CD14-positive monocyte (primary cell): ENCODE measurements around the gene IL17C. TPM values are rescaled to one million over a fixed set of nuclear protein-coding genes. Genes with fewer than 3 reads are reported as not detected.
A peak's percentile ranks its signal among the peaks of the same experiment; 100 is the strongest.

Experiments used
- DNase-seq, 3 donors: peaks; one replicate each; pipeline ENCODE4 v3.0.0-alpha.2; 2011 to 2022
- H2AFZ ChIP-seq: 2 replicates; pipeline ENCODE4 v1.6.0; 2012; ENCODE audit warnings: mild to moderate bottlenecking, low read depth, low read length, inconsistent platforms; ENCODE audit not compliant: insufficient read depth, poor library complexity, severe bottlenecking
- H3K27ac ChIP-seq, 2 donors: 1 replicate in 1 of 2; 2 replicates in 1 of 2; pipeline ENCODE4 v1.5.1; 2012 to 2013; ENCODE audit warnings: low read length in 2 of 2, control low read depth in 1 of 2, inconsistent platforms in 1 of 2, low read depth in 1 of 2, mild to moderate bottlenecking in 1 of 2
- H3K27me3 ChIP-seq, 2 donors: one replicate each; pipeline versions ENCODE4 v1.6.0 to v1.6.1; 2011 to 2013; ENCODE audit warnings: low read length in 2 of 2; ENCODE audit not compliant: control insufficient read depth in 2 of 2, insufficient read depth in 2 of 2
- H3K36me3 ChIP-seq, 2 donors: replicated peaks in 1 of 2; 1 replicate in 1 of 2; 2 replicates in 1 of 2; pipeline versions ENCODE4 v1.5.1 to v1.6.1; 2012 to 2013; ENCODE audit warnings: low read length in 2 of 2, control low read depth in 1 of 2, inconsistent platforms in 1 of 2, mild to moderate bottlenecking in 1 of 2; ENCODE audit not compliant: insufficient read depth in 2 of 2, control insufficient read depth in 1 of 2
- H3K4me1 ChIP-seq, 2 donors: 1 replicate in 1 of 2; 2 replicates in 1 of 2; pipeline versions ENCODE4 v1.5.1 to v1.6.1; 2012 to 2013; ENCODE audit warnings: low read length in 2 of 2, control low read depth in 1 of 2, inconsistent platforms in 1 of 2, mild to moderate bottlenecking in 1 of 2, moderate library complexity in 1 of 2; ENCODE audit not compliant: insufficient read depth in 2 of 2, control insufficient read depth in 1 of 2
- H3K4me2 ChIP-seq: replicated peaks from 2 replicates; pipeline ENCODE3; 2012; ENCODE audit warnings: low read length, moderate library complexity, mild to moderate bottlenecking; ENCODE audit not compliant: poor library complexity, severe bottlenecking; ENCODE audit errors: extremely low read depth
- H3K4me3 ChIP-seq, 3 experiments: fragments of 200-600 bp in 1 of 3; sonication (generic) in 1 of 3; replicated peaks in 1 of 3; 1 replicate in 2 of 3; 2 replicates in 1 of 3; pipeline ENCODE4 v1.5.1; 2011 to 2013; ENCODE audit warnings: low read length in 3 of 3, mild to moderate bottlenecking in 3 of 3, control low read depth in 2 of 3, low read depth in 2 of 3, inconsistent platforms in 1 of 3, moderate library complexity in 1 of 3
- H3K79me2 ChIP-seq: 2 replicates; pipeline ENCODE4 v1.6.0; 2012; ENCODE audit warnings: mild to moderate bottlenecking, control low read depth, inconsistent platforms, low read length, moderate library complexity; ENCODE audit not compliant: insufficient read depth
- H3K9ac ChIP-seq: 2 replicates; pipeline ENCODE4 v1.6.0; 2017; ENCODE audit warnings: low read length, mild to moderate bottlenecking; ENCODE audit not compliant: insufficient read depth, poor library complexity, severe bottlenecking
- H3K9me3 ChIP-seq, 2 donors: replicated peaks in 1 of 2; 1 replicate in 1 of 2; 2 replicates in 1 of 2; pipeline versions ENCODE4 v1.5.1 to v1.6.1; 2012 to 2013; ENCODE audit warnings: low read length in 2 of 2, control low read depth in 1 of 2; ENCODE audit not compliant: control insufficient read depth in 1 of 2, insufficient read depth in 1 of 2
- H4K20me1 ChIP-seq: 2 replicates; pipeline ENCODE4 v1.6.0; 2012; ENCODE audit warnings: mild to moderate bottlenecking, low read length, control low read depth, moderate library complexity; ENCODE audit not compliant: insufficient read depth
- H3K27ac Mint-ChIP-seq, 7 donors: one replicate each; pipeline ENCODE4 v1.8.0; 2020; ENCODE audit warnings: mild to moderate bottlenecking in 7 of 7, mixed read lengths in 7 of 7, moderate library complexity in 6 of 7, inconsistent platforms in 2 of 7
- H3K27me3 Mint-ChIP-seq, 3 donors: one replicate each; pipeline ENCODE4 v1.8.0; 2021 to 2022; ENCODE audit warnings: low read depth in 3 of 3, mild to moderate bottlenecking in 3 of 3, mixed read lengths in 3 of 3, moderate library complexity in 3 of 3, inconsistent platforms in 1 of 3
- H3K36me3 Mint-ChIP-seq, 2 donors: one replicate each; pipeline ENCODE4 v1.8.0; 2020; ENCODE audit warnings: mixed read lengths in 2 of 2, inconsistent platforms in 1 of 2, mild to moderate bottlenecking in 1 of 2
- H3K4me1 Mint-ChIP-seq: one replicate; pipeline ENCODE4 v1.8.0; 2020; ENCODE audit warnings: mild to moderate bottlenecking, mixed read lengths
- H3K4me3 Mint-ChIP-seq, 2 donors: one replicate each; pipeline ENCODE4 v1.8.0; 2020; ENCODE audit warnings: mild to moderate bottlenecking in 2 of 2, mixed read lengths in 2 of 2, moderate library complexity in 1 of 2
- H3K9me3 Mint-ChIP-seq, 7 donors: one replicate each; pipeline ENCODE4 v1.8.0; 2020 to 2022; ENCODE audit warnings: mixed read lengths in 7 of 7, mild to moderate bottlenecking in 6 of 7, moderate library complexity in 6 of 7, inconsistent platforms in 2 of 7
- WGBS: methylation state at CpG from one replicate; pipeline ENCODE4 v1.1.5; 2013; ENCODE audit warnings: missing lambda C conversion rate; ENCODE audit not compliant: insufficient coverage; 5-methylcytosine and 5-hydroxymethylcytosine counted together
- intact Hi-C, 2 donors: fragments of 100-400 bp; cut with micrococcal nuclease; formaldehyde crosslinking; loops; one replicate each; pipeline versions ENCODE4 v1.15.0 to v1.15.1; 2023
- polyA plus RNA-seq, 3 donors: library from polyadenylated mRNA; depleted of rRNA in 1 of 3; unstranded in 2 of 3; stranded (reverse) in 1 of 3; fragments of 300-500 nt in 2 of 3; fragments of >200 nt in 1 of 3; fragmentation: Illumina TruSeq in 2 of 3; gene quantifications; 1 replicate in 2 of 3; 2 replicates in 1 of 3; pipeline ENCODE4 v1.2.3, GENCODE V29; 2012 to 2021
- TF ChIP-seq, protein P1 (sequence below): fragments of 200-600 bp; IDR thresholded peaks from one replicate; pipeline ENCODE4 v1.8.0; 2022; ENCODE audit warnings: antibody characterized with exemption, mild to moderate bottlenecking

IL17C gene
- polyA plus RNA-seq, 3 donors, result 0.08 TPM; not detected in 2

DNA sequence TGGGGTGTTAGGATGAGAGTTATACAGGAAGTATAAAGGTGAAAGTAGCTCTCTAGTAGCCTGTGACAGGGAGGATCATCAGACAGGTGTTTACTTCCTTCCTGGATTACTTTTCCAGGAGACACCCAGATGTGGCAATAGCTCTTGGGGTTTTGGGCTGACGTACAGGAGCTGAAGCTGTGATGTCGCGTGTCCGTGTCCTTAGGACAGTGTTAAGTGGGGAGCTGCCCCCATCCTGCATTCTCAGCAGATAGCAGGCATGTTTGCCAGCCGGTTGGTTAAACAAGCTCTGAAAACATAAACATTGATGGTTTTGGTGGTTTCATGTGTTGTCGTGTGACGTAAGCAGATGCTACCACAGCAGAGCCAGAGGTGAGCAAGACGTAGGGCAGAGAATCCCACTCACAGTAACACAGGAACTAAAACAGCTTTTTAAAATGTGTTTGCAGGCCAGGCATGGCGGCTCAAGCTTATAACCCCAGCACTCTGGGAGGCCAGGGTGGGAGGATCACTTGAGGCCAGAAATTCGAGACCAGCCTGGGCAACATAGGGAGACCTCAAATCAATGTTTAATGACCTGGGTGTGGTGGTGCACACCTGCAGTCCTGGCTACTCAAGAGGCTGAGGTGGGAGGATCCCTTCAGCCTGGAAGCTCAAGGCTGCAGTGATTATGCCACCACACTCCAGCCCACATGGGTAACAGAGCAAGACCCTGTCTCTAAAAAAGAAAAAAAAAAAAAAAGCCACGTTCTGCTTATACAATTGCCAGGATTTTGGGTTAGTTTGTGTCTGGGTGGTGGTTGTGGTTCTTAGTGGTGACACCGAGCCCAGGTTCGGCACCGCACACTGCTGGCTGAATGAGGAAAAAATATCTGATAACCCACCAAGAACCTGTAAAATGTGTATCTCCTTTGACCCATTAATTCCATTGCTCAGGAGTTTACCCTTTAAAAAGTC lies 18.2 kb upstream of the IL17C start:
- Histone ChIP-seq H2AFZ (no peak overlapping the region), H3K4me2 (no peak overlapping the region), H3K27me3 (no peaks in the 10 kb centered on the region), H3K36me3 (peaks cover 80 to 92% of the 10 kb centered on the region in 2 donors), H4K20me1 (peaks cover 66% of the 10 kb centered on the region), H3K79me2 (peaks cover 20% of the 10 kb centered on the region), H3K9me3 (no peaks in the 10 kb centered on the region), H3K4me1 (no peaks in the 10 kb centered on the region), H3K27ac (no peak overlapping the region), H3K4me3 (no peak overlapping the region), H3K9ac (no peak overlapping the region)
- H3K27ac Mint-ChIP-seq, result peak overlapping the region in 1 of 7 donors; percentile 57
- TF ChIP-seq, protein P1, sequence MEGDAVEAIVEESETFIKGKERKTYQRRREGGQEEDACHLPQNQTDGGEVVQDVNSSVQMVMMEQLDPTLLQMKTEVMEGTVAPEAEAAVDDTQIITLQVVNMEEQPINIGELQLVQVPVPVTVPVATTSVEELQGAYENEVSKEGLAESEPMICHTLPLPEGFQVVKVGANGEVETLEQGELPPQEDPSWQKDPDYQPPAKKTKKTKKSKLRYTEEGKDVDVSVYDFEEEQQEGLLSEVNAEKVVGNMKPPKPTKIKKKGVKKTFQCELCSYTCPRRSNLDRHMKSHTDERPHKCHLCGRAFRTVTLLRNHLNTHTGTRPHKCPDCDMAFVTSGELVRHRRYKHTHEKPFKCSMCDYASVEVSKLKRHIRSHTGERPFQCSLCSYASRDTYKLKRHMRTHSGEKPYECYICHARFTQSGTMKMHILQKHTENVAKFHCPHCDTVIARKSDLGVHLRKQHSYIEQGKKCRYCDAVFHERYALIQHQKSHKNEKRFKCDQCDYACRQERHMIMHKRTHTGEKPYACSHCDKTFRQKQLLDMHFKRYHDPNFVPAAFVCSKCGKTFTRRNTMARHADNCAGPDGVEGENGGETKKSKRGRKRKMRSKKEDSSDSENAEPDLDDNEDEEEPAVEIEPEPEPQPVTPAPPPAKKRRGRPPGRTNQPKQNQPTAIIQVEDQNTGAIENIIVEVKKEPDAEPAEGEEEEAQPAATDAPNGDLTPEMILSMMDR, result no peak
- DNase-seq, result no peak
- no peaks in the 10 kb centered on the region for H3K4me1 Mint-ChIP-seq
- no peaks in the 10 kb centered on the region for H3K27me3 Mint-ChIP-seq
- peaks cover 73 to 90% of the 10 kb centered on the region in 2 donors for H3K36me3 Mint-ChIP-seq
- 98% methylated on average over 5 of the region's 14 CpGs for WGBS
- no peak overlapping the region for H3K4me3 Mint-ChIP-seq
- no peaks in the 10 kb centered on the region for H3K9me3 Mint-ChIP-seq
- intact Hi-C loops, result no loop called here

DNA sequence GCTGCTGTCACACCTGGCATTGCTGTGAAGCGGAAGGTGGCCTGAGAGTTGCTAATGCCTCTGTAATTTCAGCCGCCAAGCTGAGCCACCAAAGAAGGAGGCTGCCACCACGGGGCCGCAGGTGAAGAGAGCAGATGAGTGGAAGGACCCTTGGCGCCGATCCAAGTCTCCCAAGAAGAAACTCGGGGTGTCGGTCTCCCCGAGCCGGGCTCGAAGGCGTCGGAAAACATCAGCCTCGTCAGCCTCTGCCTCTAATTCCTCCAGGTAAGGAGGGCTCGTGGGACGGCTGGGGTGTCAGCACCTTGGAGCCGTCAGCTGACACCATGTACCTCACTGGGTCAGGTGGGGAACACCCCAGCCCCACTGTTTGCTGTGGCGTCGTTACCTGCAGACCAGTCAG lies 16.2 kb upstream of the IL17C start:
- H3K27me3 ChIP-seq, result no peaks in the 10 kb centered on the region
- peaks cover 8% of the 10 kb centered on the region for H3K79me2 ChIP-seq
- no peak overlapping the region for H2AFZ ChIP-seq
- TF ChIP-seq, protein P1, result no peak
- H3K4me3 ChIP-seq, result no peak overlapping the region
- peaks cover 72 to 92% of the 10 kb centered on the region in 2 donors for H3K36me3 ChIP-seq
- peaks cover 0 to 2% (median 0%) of the 10 kb centered on the region in 3 donors for H3K27me3 Mint-ChIP-seq
- no peaks in the 10 kb centered on the region for H3K4me1 Mint-ChIP-seq
- H3K9me3 ChIP-seq, result no peaks in the 10 kb centered on the region
- H3K9me3 Mint-ChIP-seq, result no peaks in the 10 kb centered on the region
- no peak overlapping the region for H3K27ac ChIP-seq
- intact Hi-C loops, result no loop called here
- 96% methylated on average over 14 of the region's 19 CpGs for WGBS
- H3K27ac Mint-ChIP-seq, result peak overlapping the region in 1 of 7 donors; percentile 53
- H3K9ac ChIP-seq, result no peak overlapping the region
- peaks cover 49% of the 10 kb centered on the region for H4K20me1 ChIP-seq
- H3K4me2 ChIP-seq, result no peak overlapping the region
- no peak for DNase-seq
- peaks cover 75 to 92% of the 10 kb centered on the region in 2 donors for H3K36me3 Mint-ChIP-seq
- H3K4me3 Mint-ChIP-seq, result no peak overlapping the region
- no peaks in the 10 kb centered on the region for H3K4me1 ChIP-seq
